CD14-positive monocyte (primary cell): ENCODE measurements around the gene FAM174B. TPM values are rescaled to one million over a fixed set of nuclear protein-coding genes. Genes with fewer than 3 reads are reported as not detected.

ENCODE experiments used
- DNase-seq, 3 donors: peaks; one replicate each; pipeline ENCODE4 v3.0.0-alpha.2; 2011 to 2022
- H2AFZ ChIP-seq: 2 replicates; pipeline ENCODE4 v1.6.0; 2012; ENCODE audit warnings: mild to moderate bottlenecking, low read depth, low read length, inconsistent platforms; ENCODE audit not compliant: insufficient read depth, poor library complexity, severe bottlenecking
- H3K27ac ChIP-seq, 2 donors: 1 replicate in 1 of 2; 2 replicates in 1 of 2; pipeline ENCODE4 v1.5.1; 2012 to 2013; ENCODE audit warnings: low read length in 2 of 2, control low read depth in 1 of 2, inconsistent platforms in 1 of 2, low read depth in 1 of 2, mild to moderate bottlenecking in 1 of 2
- H3K27me3 ChIP-seq, 2 donors: one replicate each; pipeline versions ENCODE4 v1.6.0 to v1.6.1; 2011 to 2013; ENCODE audit warnings: low read length in 2 of 2; ENCODE audit not compliant: control insufficient read depth in 2 of 2, insufficient read depth in 2 of 2
- H3K36me3 ChIP-seq, 2 donors: replicated peaks in 1 of 2; 1 replicate in 1 of 2; 2 replicates in 1 of 2; pipeline versions ENCODE4 v1.5.1 to v1.6.1; 2012 to 2013; ENCODE audit warnings: low read length in 2 of 2, control low read depth in 1 of 2, inconsistent platforms in 1 of 2, mild to moderate bottlenecking in 1 of 2; ENCODE audit not compliant: insufficient read depth in 2 of 2, control insufficient read depth in 1 of 2
- H3K4me1 ChIP-seq, 2 donors: 1 replicate in 1 of 2; 2 replicates in 1 of 2; pipeline versions ENCODE4 v1.5.1 to v1.6.1; 2012 to 2013; ENCODE audit warnings: low read length in 2 of 2, control low read depth in 1 of 2, inconsistent platforms in 1 of 2, mild to moderate bottlenecking in 1 of 2, moderate library complexity in 1 of 2; ENCODE audit not compliant: insufficient read depth in 2 of 2, control insufficient read depth in 1 of 2
- H3K4me2 ChIP-seq: replicated peaks from 2 replicates; pipeline ENCODE3; 2012; ENCODE audit warnings: low read length, moderate library complexity, mild to moderate bottlenecking; ENCODE audit not compliant: poor library complexity, severe bottlenecking; ENCODE audit errors: extremely low read depth
- H3K4me3 ChIP-seq, 3 experiments: fragments of 200-600 bp in 1 of 3; sonication (generic) in 1 of 3; replicated peaks in 1 of 3; 1 replicate in 2 of 3; 2 replicates in 1 of 3; pipeline ENCODE4 v1.5.1; 2011 to 2013; ENCODE audit warnings: low read length in 3 of 3, mild to moderate bottlenecking in 3 of 3, control low read depth in 2 of 3, low read depth in 2 of 3, inconsistent platforms in 1 of 3, moderate library complexity in 1 of 3
- H3K79me2 ChIP-seq: 2 replicates; pipeline ENCODE4 v1.6.0; 2012; ENCODE audit warnings: mild to moderate bottlenecking, control low read depth, inconsistent platforms, low read length, moderate library complexity; ENCODE audit not compliant: insufficient read depth
- H3K9ac ChIP-seq: 2 replicates; pipeline ENCODE4 v1.6.0; 2017; ENCODE audit warnings: low read length, mild to moderate bottlenecking; ENCODE audit not compliant: insufficient read depth, poor library complexity, severe bottlenecking
- H3K9me3 ChIP-seq, 2 donors: replicated peaks in 1 of 2; 1 replicate in 1 of 2; 2 replicates in 1 of 2; pipeline versions ENCODE4 v1.5.1 to v1.6.1; 2012 to 2013; ENCODE audit warnings: low read length in 2 of 2, control low read depth in 1 of 2; ENCODE audit not compliant: control insufficient read depth in 1 of 2, insufficient read depth in 1 of 2
- H4K20me1 ChIP-seq: 2 replicates; pipeline ENCODE4 v1.6.0; 2012; ENCODE audit warnings: mild to moderate bottlenecking, low read length, control low read depth, moderate library complexity; ENCODE audit not compliant: insufficient read depth
- H3K27ac Mint-ChIP-seq, 7 donors: one replicate each; pipeline ENCODE4 v1.8.0; 2020; ENCODE audit warnings: mild to moderate bottlenecking in 7 of 7, mixed read lengths in 7 of 7, moderate library complexity in 6 of 7, inconsistent platforms in 2 of 7
- H3K27me3 Mint-ChIP-seq, 3 donors: one replicate each; pipeline ENCODE4 v1.8.0; 2021 to 2022; ENCODE audit warnings: low read depth in 3 of 3, mild to moderate bottlenecking in 3 of 3, mixed read lengths in 3 of 3, moderate library complexity in 3 of 3, inconsistent platforms in 1 of 3
- H3K36me3 Mint-ChIP-seq, 2 donors: one replicate each; pipeline ENCODE4 v1.8.0; 2020; ENCODE audit warnings: mixed read lengths in 2 of 2, inconsistent platforms in 1 of 2, mild to moderate bottlenecking in 1 of 2
- H3K4me1 Mint-ChIP-seq: one replicate; pipeline ENCODE4 v1.8.0; 2020; ENCODE audit warnings: mild to moderate bottlenecking, mixed read lengths
- H3K4me3 Mint-ChIP-seq, 2 donors: one replicate each; pipeline ENCODE4 v1.8.0; 2020; ENCODE audit warnings: mild to moderate bottlenecking in 2 of 2, mixed read lengths in 2 of 2, moderate library complexity in 1 of 2
- H3K9me3 Mint-ChIP-seq, 7 donors: one replicate each; pipeline ENCODE4 v1.8.0; 2020 to 2022; ENCODE audit warnings: mixed read lengths in 7 of 7, mild to moderate bottlenecking in 6 of 7, moderate library complexity in 6 of 7, inconsistent platforms in 2 of 7
- WGBS: methylation state at CpG from one replicate; pipeline ENCODE4 v1.1.5; 2013; ENCODE audit warnings: missing lambda C conversion rate; ENCODE audit not compliant: insufficient coverage; 5-methylcytosine and 5-hydroxymethylcytosine counted together
- intact Hi-C, 2 donors: fragments of 100-400 bp; cut with micrococcal nuclease; formaldehyde crosslinking; loops; one replicate each; pipeline versions ENCODE4 v1.15.0 to v1.15.1; 2023
- polyA plus RNA-seq, 3 donors: library from polyadenylated mRNA; depleted of rRNA in 1 of 3; unstranded in 2 of 3; stranded (reverse) in 1 of 3; fragments of 300-500 nt in 2 of 3; fragments of >200 nt in 1 of 3; fragmentation: Illumina TruSeq in 2 of 3; gene quantifications; 1 replicate in 2 of 3; 2 replicates in 1 of 3; pipeline ENCODE4 v1.2.3, GENCODE V29; 2012 to 2021
- TF ChIP-seq, protein P1 (sequence below): fragments of 200-600 bp; IDR thresholded peaks from one replicate; pipeline ENCODE4 v1.8.0; 2022; ENCODE audit warnings: antibody characterized with exemption, mild to moderate bottlenecking

FAM174B gene
- polyA plus RNA-seq, 3 donors: 2.2 to 4.7 (median 3.2) TPM

DNA sequence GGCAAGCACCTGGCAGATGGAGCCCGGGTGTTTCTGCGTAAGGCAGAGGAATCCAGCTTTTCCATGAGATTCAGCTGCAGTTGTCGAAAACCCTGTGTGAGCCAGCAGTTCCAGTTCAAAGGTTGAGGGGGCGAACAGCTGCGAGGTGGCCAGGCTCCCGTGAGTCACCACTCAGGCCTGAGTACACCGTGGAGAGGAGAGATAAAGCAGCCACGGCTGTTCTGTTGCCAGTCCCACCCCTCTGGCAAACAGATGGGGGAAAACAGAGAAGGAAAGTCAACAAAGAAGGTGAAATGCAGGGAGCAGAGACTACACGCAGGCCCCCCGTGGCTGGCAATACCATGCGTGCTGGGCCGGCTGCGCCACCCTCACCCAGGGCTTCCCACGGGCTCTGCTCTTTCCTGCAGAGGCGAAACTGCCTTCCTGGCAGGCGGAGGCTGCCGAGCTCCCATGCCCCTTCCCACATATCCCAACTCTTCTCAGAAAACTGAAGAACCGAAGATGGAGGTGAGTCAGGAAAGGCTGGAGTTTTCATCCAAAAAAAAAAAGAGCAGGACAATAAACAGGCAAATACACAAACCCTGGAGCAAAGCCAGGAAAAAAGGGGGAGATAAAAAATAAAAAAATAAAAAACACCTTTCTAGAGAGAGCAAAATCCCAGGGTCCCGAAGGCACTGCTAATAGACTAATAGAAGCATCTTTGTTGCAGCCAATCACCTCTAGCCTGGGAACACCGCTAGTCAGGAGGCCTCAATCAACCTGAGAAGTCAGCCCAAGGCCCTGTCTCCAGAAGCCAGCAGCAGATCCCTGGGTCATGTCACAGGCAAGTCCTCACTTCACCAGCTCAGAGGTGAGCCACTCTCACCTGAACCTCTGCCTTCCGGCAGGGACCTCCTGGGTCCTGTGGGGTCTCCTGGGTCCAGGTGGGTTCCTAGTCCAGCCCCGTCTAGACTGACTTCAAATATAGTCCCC lies 37.7 kb downstream of the FAM174B start:
- Histone ChIP-seq H4K20me1 (no peaks in the 10 kb centered on the region), H3K4me3 (no peak overlapping the region), H3K9me3 (no peaks in the 10 kb centered on the region), H3K27ac (no peak overlapping the region), H3K27me3 (no peaks in the 10 kb centered on the region), H3K79me2 (no peaks in the 10 kb centered on the region), H3K36me3 (no peaks in the 10 kb centered on the region), H3K9ac (no peak overlapping the region), H3K4me2 (no peak overlapping the region), H2AFZ (no peak overlapping the region), H3K4me1 (no peaks in the 10 kb centered on the region)
- Mint-ChIP-seq H3K36me3 (no peaks in the 10 kb centered on the region), H3K4me1 (no peaks in the 10 kb centered on the region), H3K27ac (peak overlapping the region in 1 of 7 donors; percentile 57), H3K4me3 (no peak overlapping the region), H3K9me3 (no peaks in the 10 kb centered on the region), H3K27me3 (peaks cover 0 to 2% (median 0%) of the 10 kb centered on the region in 3 donors)
- DNase-seq: no peak
- 96% methylated on average over 16 of the region's 22 CpGs for WGBS
- intact Hi-C loops: no loop called here
- TF ChIP-seq, protein P1, sequence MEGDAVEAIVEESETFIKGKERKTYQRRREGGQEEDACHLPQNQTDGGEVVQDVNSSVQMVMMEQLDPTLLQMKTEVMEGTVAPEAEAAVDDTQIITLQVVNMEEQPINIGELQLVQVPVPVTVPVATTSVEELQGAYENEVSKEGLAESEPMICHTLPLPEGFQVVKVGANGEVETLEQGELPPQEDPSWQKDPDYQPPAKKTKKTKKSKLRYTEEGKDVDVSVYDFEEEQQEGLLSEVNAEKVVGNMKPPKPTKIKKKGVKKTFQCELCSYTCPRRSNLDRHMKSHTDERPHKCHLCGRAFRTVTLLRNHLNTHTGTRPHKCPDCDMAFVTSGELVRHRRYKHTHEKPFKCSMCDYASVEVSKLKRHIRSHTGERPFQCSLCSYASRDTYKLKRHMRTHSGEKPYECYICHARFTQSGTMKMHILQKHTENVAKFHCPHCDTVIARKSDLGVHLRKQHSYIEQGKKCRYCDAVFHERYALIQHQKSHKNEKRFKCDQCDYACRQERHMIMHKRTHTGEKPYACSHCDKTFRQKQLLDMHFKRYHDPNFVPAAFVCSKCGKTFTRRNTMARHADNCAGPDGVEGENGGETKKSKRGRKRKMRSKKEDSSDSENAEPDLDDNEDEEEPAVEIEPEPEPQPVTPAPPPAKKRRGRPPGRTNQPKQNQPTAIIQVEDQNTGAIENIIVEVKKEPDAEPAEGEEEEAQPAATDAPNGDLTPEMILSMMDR: no peak

DNA sequence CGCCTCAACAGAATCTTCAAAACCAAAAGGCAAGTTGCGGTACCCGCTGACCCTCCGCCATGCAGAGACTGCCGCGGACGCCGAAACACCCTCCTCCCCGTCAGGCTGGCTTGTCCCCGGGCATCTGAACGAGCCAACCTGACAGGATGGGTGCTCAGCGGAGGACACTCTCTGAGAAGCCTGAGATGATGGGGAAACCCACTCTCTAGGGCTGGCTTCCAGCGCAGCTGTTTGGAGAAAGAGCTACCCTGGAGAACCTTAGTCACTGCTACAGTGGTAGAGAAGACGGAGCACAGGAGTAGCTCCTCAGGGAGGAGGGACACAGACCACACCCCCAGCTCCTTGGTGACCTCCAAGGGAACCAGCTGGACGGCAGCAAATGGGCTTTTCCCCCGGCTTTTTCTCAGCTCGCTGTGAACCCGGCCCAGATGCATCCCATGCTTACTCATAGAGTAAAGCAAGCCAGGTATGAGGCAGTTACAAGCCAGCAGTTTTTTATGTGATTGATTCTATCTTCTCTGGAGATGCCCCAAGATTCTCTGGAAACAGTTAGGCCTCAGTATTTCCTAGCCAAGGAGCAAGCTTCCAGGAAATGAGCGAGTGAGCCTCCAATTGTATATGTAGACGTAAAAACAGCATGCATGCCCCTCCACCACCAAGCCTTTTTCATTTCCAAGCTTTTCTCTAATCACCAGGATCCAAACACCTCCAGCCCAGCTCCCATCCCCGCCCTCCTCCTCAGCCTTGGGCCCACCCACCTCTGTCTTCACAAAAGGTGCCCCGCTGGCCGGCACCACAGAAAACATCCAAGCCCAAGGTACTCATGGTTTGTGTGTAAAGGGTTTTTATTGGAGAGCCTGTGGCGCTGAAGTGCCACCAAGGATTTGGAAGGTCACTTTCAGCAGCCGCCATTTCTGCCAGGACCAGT lies 38.7 kb downstream of the FAM174B start:
- no peaks in the 10 kb centered on the region for H3K79me2 ChIP-seq
- H3K9me3 ChIP-seq: no peaks in the 10 kb centered on the region
- no peak overlapping the region for H3K9ac ChIP-seq
- H3K27me3 ChIP-seq: no peaks in the 10 kb centered on the region
- TF ChIP-seq, protein P1: no peak
- Mint-ChIP-seq H3K36me3 (no peaks in the 10 kb centered on the region), H3K27ac (no peak overlapping the region), H3K4me1 (no peaks in the 10 kb centered on the region), H3K27me3 (no peaks in the 10 kb centered on the region), H3K9me3 (no peaks in the 10 kb centered on the region), H3K4me3 (no peak overlapping the region)
- H4K20me1 ChIP-seq: no peaks in the 10 kb centered on the region
- H3K36me3 ChIP-seq: no peaks in the 10 kb centered on the region
- H3K4me2 ChIP-seq: no peak overlapping the region
- no peak for DNase-seq
- no peak overlapping the region for H2AFZ ChIP-seq
- no peak overlapping the region for H3K27ac ChIP-seq
- H3K4me3 ChIP-seq: no peak overlapping the region
- H3K4me1 ChIP-seq: no peaks in the 10 kb centered on the region
- WGBS: 97% methylated on average over 15 of the region's 25 CpGs
- intact Hi-C loops: no loop called here
